ENCODE data around the gene ATM. TPM values are rescaled to one million over a fixed set of nuclear protein-coding genes. Genes with fewer than 3 reads are reported as not detected.

ATM gene
- total RNA-seq, 4 donors from 2014 or later = 52.8 to 85.9 (median 58.7) TPM

- DNase-seq (ENCODE audit: low spot score) (no peak), ATAC-seq (ENCODE audit: low FRiP score) (no peak)
- no peak for TF ChIP-seq CTCF (IDR thresholded peaks at IDR 0.05)
Observed at GRCh38 chr11:108228251-108228650, 5.4 kb downstream of the ATM start.

GRCh38 chr11:108233277-108233945 is 10.5 kb downstream of the ATM start:
- DNase-seq (ENCODE audit: low spot score) (no peak), ATAC-seq (ENCODE audit: low FRiP score) (no peak)
- no peak for TF ChIP-seq CTCF (IDR thresholded peaks at IDR 0.05)

- DNase-seq (ENCODE audit: low spot score) (no peak), ATAC-seq (ENCODE audit: low FRiP score) (no peak)
- no peak for TF ChIP-seq CTCF (IDR thresholded peaks at IDR 0.05)
Observed at GRCh38 chr11:108235192-108235591, 12.3 kb downstream of the ATM start.

GRCh38 chr11:108235633-108236032 is 12.8 kb downstream of the ATM start:
- TF ChIP-seq CTCF (IDR thresholded peaks at IDR 0.05) = no peak
- ATAC-seq (ENCODE audit: low FRiP score) = no peak
- no peak for DNase-seq (ENCODE audit: low spot score)

- DNase-seq (ENCODE audit: low spot score) = no peak
- no peak for TF ChIP-seq CTCF (IDR thresholded peaks at IDR 0.05)
- no peak for ATAC-seq (ENCODE audit: low FRiP score)
Observed at GRCh38 chr11:108237058-108237481, 14.2 kb downstream of the ATM start.

GRCh38 chr11:108239076-108239475 is 16.2 kb downstream of the ATM start:
- ATAC-seq (ENCODE audit: low FRiP score) = no peak
- DNase-seq (ENCODE audit: low spot score) = no peak

More at GRCh38 chr11:108239076-108239475, 16.2 kb downstream of the ATM start:
- TF ChIP-seq CTCF (IDR thresholded peaks at IDR 0.05) = no peak

All from omental fat pad (tissue), 4 donors.